Measurements from ENCODE around the gene HSD3B7. TPM values are rescaled to one million over a fixed set of nuclear protein-coding genes. Genes with fewer than 3 reads are reported as not detected.
A peak's percentile ranks its signal among the peaks of the same experiment; 100 is the strongest.

HSD3B7 gene
- total RNA-seq, 2 experiments from 2014 or later, result 0.45 to 1.3 TPM

DNA sequence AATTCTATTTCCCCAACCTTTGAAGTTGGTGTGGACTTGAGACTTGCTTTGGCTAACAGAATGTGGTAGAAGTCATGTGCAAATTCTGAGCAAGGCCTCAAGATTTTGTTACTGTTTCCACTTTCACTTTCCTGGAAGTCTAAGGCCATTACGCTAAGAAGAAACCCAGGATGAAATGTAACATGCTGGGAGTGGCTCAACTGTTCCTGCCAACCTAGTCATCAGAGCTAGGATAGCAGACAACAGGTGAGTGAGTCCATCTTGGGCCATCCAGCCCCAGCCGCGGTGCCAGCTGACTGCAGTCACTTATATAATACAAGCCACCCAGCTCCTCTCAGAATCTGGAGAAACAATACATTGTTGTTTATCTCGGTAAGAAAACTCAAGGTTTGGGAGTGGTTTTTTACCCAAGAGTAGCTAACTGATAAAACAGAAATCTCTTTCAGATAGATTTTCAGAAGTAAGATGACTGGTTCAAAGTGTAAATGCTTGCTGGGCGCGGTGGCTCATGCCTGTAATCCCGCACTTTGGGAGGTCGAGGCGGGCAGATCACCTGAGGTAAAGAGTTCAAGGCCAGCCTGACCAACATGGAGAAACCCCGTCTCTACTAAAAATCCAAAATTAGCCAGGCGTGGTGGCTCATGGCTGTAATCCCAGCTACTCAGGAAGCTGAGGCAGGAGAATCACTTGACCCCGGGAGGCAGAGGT lies 37.7 kb downstream of the HSD3B7 start:
- POLR2A ChIA-PET, result interaction anchor here (1.1 to 1.5 kb wide), 3 partner anchors 12 to 157 kb away, joined by 3 to 6 read pairs (median 4); partner anchors contain the start of gene FUS
- no peak overlapping the region for H3K4me3 Mint-ChIP-seq
- H3K36me3 Mint-ChIP-seq (ENCODE audit: low read depth), result no peaks in the 10 kb centered on the region
- ATAC-seq (no peak), DNase-seq (no peak)
- H3K4me1 Mint-ChIP-seq (ENCODE audit: low read depth), result peaks cover 5% of the 10 kb centered on the region
- H3K27me3 Mint-ChIP-seq, result no peaks in the 10 kb centered on the region
- TF ChIP-seq, protein P1, sequence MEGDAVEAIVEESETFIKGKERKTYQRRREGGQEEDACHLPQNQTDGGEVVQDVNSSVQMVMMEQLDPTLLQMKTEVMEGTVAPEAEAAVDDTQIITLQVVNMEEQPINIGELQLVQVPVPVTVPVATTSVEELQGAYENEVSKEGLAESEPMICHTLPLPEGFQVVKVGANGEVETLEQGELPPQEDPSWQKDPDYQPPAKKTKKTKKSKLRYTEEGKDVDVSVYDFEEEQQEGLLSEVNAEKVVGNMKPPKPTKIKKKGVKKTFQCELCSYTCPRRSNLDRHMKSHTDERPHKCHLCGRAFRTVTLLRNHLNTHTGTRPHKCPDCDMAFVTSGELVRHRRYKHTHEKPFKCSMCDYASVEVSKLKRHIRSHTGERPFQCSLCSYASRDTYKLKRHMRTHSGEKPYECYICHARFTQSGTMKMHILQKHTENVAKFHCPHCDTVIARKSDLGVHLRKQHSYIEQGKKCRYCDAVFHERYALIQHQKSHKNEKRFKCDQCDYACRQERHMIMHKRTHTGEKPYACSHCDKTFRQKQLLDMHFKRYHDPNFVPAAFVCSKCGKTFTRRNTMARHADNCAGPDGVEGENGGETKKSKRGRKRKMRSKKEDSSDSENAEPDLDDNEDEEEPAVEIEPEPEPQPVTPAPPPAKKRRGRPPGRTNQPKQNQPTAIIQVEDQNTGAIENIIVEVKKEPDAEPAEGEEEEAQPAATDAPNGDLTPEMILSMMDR (IDR thresholded peaks at IDR 0.05), result no peak
- no peaks in the 10 kb centered on the region for H3K9me3 Mint-ChIP-seq
- CTCF ChIA-PET, result interaction anchor here (1.1 to 2.4 kb wide), 4 partner anchors 10 to 37 kb away, joined by 3 to 10 read pairs (median 4); partner anchors contain the start of gene HSD3B7
- intact Hi-C loops (cut with micrococcal nuclease), result no loop called here
- peak overlapping the region; percentile 3 for H3K27ac Mint-ChIP-seq

DNA sequence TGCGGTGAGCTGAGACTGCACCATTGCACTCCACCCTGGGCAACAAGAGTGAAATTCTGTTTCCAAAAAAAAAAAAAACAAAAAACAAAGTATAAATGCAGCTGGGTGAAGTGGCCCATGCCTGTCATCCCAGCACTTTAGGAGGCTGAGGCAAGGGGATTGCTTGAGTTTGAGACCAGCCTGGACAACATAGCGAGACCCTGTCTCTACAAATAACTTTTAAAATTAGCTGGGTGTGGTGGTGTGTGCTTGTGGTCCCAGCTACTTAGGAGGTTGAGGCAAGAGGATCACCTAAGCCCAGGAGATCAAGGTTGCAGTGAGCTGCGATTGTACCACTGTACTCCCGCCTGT lies 38.2 kb downstream of the HSD3B7 start:
- Mint-ChIP-seq H3K9me3 (no peaks in the 10 kb centered on the region), H3K36me3 (ENCODE audit: low read depth) (no peaks in the 10 kb centered on the region), H3K4me1 (ENCODE audit: low read depth) (peaks cover 5% of the 10 kb centered on the region), H3K4me3 (no peak overlapping the region), H3K27me3 (no peaks in the 10 kb centered on the region), H3K27ac (no peak overlapping the region)
- TF ChIP-seq, protein P1 (IDR thresholded peaks at IDR 0.05), result no peak
- ATAC-seq (no peak), DNase-seq (no peak)
- intact Hi-C loops (cut with micrococcal nuclease), result no loop called here
- ChIA-PET POLR2A (interaction anchor here (1.1 to 1.5 kb wide), 2 partner anchors 12 to 157 kb away, joined by 4 to 6 read pairs; partner anchors contain the start of gene FUS), CTCF (interaction anchor here (1.1 to 2.4 kb wide), 3 partner anchors 11 to 37 kb away, joined by 3 to 10 read pairs (median 3); partner anchors contain the start of gene HSD3B7)

DNA sequence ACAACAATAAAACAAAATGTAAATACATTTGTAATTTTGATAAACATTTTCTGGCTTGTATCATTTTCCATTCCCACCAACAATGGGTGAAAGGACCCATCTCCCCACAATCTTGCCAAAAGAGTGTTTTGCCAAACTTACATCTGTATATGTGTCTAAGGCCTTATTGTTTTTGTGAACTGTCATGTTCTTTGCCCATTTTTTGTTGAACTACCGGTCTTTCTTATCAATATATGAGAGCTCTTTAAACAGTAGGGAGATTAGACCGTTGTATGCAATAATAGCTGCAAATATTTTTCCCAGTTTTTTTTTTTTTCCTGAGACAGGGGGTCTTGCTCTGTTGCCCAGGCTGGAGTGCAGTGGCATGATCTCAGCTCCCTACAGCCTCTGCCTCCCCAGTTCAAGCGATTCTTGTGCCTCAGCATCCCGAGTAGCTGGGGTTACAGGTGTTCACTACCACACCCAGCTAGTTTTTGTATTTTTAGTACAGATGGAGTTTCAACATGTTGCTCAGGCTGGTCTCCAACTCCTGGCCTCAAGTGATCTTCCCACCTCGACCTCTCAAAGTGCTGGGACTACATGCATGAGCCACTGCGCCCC lies 38.7 kb downstream of the HSD3B7 start:
- POLR2A ChIA-PET, result interaction anchor here (0.6 to 1.1 kb wide), 2 partner anchors 156 to 181 kb away, joined by 3 to 6 read pairs; partner anchors contain the start of gene FUS
- no peak overlapping the region for H3K27ac Mint-ChIP-seq

DNA sequence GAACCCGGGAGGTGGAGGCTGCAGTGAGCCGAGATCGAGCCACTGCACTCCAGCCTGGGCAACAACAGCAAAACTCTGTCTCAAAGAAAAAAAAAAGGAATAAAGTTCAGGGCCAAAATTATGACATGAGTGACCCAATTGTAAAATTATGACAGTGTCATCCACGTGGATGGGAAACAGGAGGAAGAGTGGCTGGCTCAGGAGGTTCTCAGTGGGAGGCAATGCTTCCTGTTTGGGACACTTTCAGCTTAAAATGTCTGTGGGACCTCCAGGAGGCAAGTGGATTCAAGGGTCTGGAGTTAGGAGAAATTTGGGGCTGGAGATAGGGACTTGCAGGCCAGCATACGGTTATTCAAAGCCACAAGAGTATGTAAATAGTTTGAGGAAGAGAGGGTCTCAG lies 40.3 kb downstream of the HSD3B7 start:
- POLR2A ChIA-PET, result no interaction called here
- ATAC-seq (no peak), DNase-seq (no peak)
- Mint-ChIP-seq H3K9me3 (no peaks in the 10 kb centered on the region), H3K4me1 (ENCODE audit: low read depth) (peaks cover 5% of the 10 kb centered on the region), H3K4me3 (no peak overlapping the region), H3K27me3 (no peaks in the 10 kb centered on the region), H3K36me3 (ENCODE audit: low read depth) (no peaks in the 10 kb centered on the region), H3K27ac (no peak overlapping the region)
- TF ChIP-seq, protein P1 (IDR thresholded peaks at IDR 0.05), result no peak
- intact Hi-C loops (cut with micrococcal nuclease), result no loop called here
- CTCF ChIA-PET, result no interaction called here

More for the DNA sequence above, 38.7 kb downstream of the HSD3B7 start:
- H3K9me3 Mint-ChIP-seq, result no peaks in the 10 kb centered on the region
- no peak for ATAC-seq
- peaks cover 5% of the 10 kb centered on the region for H3K4me1 Mint-ChIP-seq (ENCODE audit: low read depth)
- intact Hi-C loops (cut with micrococcal nuclease), result no loop called here
- no peak overlapping the region for H3K4me3 Mint-ChIP-seq
- CTCF ChIA-PET, result interaction anchor here (1.1 to 2.4 kb wide), 3 partner anchors 11 to 38 kb away, joined by 3 to 10 read pairs (median 3); partner anchors contain the start of gene HSD3B7
- H3K27me3 Mint-ChIP-seq, result no peaks in the 10 kb centered on the region
- TF ChIP-seq, protein P1 (IDR thresholded peaks at IDR 0.05), result no peak
- H3K36me3 Mint-ChIP-seq (ENCODE audit: low read depth), result no peaks in the 10 kb centered on the region
- no peak for DNase-seq

DNA sequence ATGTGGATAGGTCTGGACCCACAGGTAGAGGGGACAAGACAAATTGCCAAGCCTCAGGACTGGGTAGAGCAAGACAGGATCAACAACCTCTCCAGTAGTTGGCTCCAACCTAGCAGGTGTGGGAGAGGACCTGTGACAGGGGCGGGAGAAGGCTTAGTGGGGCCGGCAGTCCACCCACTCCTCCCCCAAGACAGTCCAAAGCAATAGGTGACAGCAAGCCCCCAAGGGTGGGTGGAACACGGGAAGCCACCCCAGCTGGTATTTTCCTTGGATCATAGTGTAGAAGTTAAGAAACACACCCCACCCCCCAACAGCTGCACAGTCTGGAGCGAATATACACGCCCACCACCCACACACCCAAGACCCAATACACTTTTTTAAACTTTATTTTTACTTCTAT lies 44.3 kb downstream of the HSD3B7 start:
- intact Hi-C loops (cut with micrococcal nuclease), result no loop called here
- Mint-ChIP-seq H3K36me3 (ENCODE audit: low read depth) (no peaks in the 10 kb centered on the region), H3K27me3 (no peaks in the 10 kb centered on the region), H3K4me1 (ENCODE audit: low read depth) (peaks cover 12% of the 10 kb centered on the region), H3K4me3 (no peak overlapping the region), H3K27ac (no peak overlapping the region), H3K9me3 (no peaks in the 10 kb centered on the region)
- ChIA-PET POLR2A (interaction anchor here (0.9 kb wide), 1 partner anchor 10 kb away, joined by 3 read pairs; no protein-coding TSS in a partner anchor), CTCF (no interaction called here)
- TF ChIP-seq, protein P1 (IDR thresholded peaks at IDR 0.05), result no peak
- DNase-seq, result no peak
- ATAC-seq, result no peak
